GM12878 (cell line): ENCODE results near the gene TEX2. TPM values are rescaled to one million over a fixed set of nuclear protein-coding genes. Genes with fewer than 3 reads are reported as not detected.

Source experiments
- ATAC-seq: fragments of 200-7000 bp; cut with Tn5 transposase; 3 replicates; pipeline ENCODE4 v1.9.1; 2020; ENCODE audit warnings: mild to moderate bottlenecking, moderate library complexity
- BruUV-seq: library from RNA; stranded (reverse); fragments of 400-500 nt; replicated peaks from 2 replicates; lab custom pipeline; 2021; lab: Mats Ljungman, UMichigan
- CTCF ChIA-PET: fragments of 300-600 bp; sonication (Branson Sonifier 250); formaldehyde crosslinking; extraction: SDS; loops from one replicate; lab custom pipeline; 2021; ENCODE audit warnings: inconsistent platforms; lab: Yijun Ruan, JAX
- POLR2A ChIA-PET: fragments of 350-600 bp; formaldehyde crosslinking; extraction: SDS; loops from one replicate; lab custom pipeline; 2021; ENCODE audit warnings: inconsistent platforms; lab: Charles Lee
- RAD21 ChIA-PET: fragments of 300-600 bp; sonication (Branson Sonifier 250); formaldehyde crosslinking; loops from one replicate; lab custom pipeline; 2023; ENCODE audit warnings: antibody characterized with exemption; ENCODE audit not compliant: unreplicated experiment; lab: Charles Lee
- SMC1A ChIA-PET: fragments of 300-600 bp; sonication (Branson Sonifier 250); formaldehyde crosslinking; loops from one replicate; lab custom pipeline; 2023; ENCODE audit not compliant: unreplicated experiment, uncharacterized antibody; lab: Charles Lee
- DNase-seq: peaks from one replicate; pipeline ENCODE4 v3.0.0-alpha.2; 2011; ENCODE audit warnings: low read depth, low spot score
- FAIRE-seq: peaks from 3 replicates; lab custom pipeline; 2011; peaks lifted over from hg19 to GRCh38; lab: Jason Lieb, UNC
- H2AFZ ChIP-seq: 2 replicates; pipeline ENCODE4 v1.6.0; 2011; ENCODE audit warnings: low read depth, low read length, control low read depth; ENCODE audit not compliant: control insufficient read depth
- H3K27ac ChIP-seq: 2 replicates; pipeline ENCODE4 v1.5.1; 2011; ENCODE audit warnings: control low read depth; ENCODE audit not compliant: control insufficient read depth, insufficient read depth
- H3K27me3 ChIP-seq, 2 experiments: replicated peaks in 1 of 2; 2 replicates each; pipeline versions ENCODE4 v1.6.0 to v1.6.1; 2011; ENCODE audit warnings: low read length in 1 of 2; ENCODE audit not compliant: control insufficient read depth in 2 of 2, insufficient read depth in 2 of 2
- H3K36me3 ChIP-seq, 2 experiments: 2 replicates each; pipeline ENCODE4 v1.5.1; 2011; ENCODE audit warnings: low read length in 1 of 2; ENCODE audit not compliant: control insufficient read depth in 2 of 2, insufficient read depth in 2 of 2
- H3K4me1 ChIP-seq: 2 replicates; pipeline ENCODE4 v1.6.1; 2011; ENCODE audit warnings: mild to moderate bottlenecking, low read length, moderate library complexity, mixed read lengths; ENCODE audit not compliant: control insufficient read depth, insufficient read depth
- H3K4me2 ChIP-seq: 2 replicates; pipeline ENCODE4 v1.6.0; 2011; ENCODE audit warnings: control low read depth; ENCODE audit not compliant: control insufficient read depth, insufficient read depth
- H3K4me3 ChIP-seq: fragments of 200-600 bp; sonication (generic); 2 replicates; pipeline ENCODE4 v1.5.1; 2016
- H3K79me2 ChIP-seq: 2 replicates; pipeline ENCODE4 v1.6.0; 2011; ENCODE audit warnings: low read length; ENCODE audit not compliant: control insufficient read depth, insufficient read depth
- H3K9ac ChIP-seq: 2 replicates; pipeline ENCODE4 v1.8.0; 2011; ENCODE audit warnings: low read length, control low read depth, mixed read lengths; ENCODE audit not compliant: control insufficient read depth, insufficient read depth
- H3K9me3 ChIP-seq: replicated peaks from 3 replicates; pipeline ENCODE4 v1.5.1; 2011; ENCODE audit warnings: mild to moderate bottlenecking, low read length; ENCODE audit not compliant: control insufficient read depth, insufficient read depth
- H4K20me1 ChIP-seq: 2 replicates; pipeline ENCODE4 v1.6.0; 2011; ENCODE audit not compliant: control insufficient read depth, insufficient read depth
- CHD4 ChIP-seq: fragments of 200-600 bp; sonication (generic); IDR thresholded peaks from 2 replicates; pipeline ENCODE4 v1.6.1; 2016; ENCODE audit warnings: mild to moderate bottlenecking
- MTA2 ChIP-seq: fragments of 450-650 bp; IDR thresholded peaks from 2 replicates; pipeline ENCODE4 v1.6.1; 2016; ENCODE audit warnings: low read depth, mild to moderate bottlenecking, moderate library complexity
- SIN3A ChIP-seq: IDR thresholded peaks from 2 replicates; pipeline ENCODE4 v1.6.1; 2012; ENCODE audit warnings: low read depth, low read length, improper control_type of control experiment
- WGBS: methylation state at CpG from one replicate; pipeline ENCODE4 v1.1.6; 2016; ENCODE audit warnings: low lambda C conversion rate; ENCODE audit not compliant: insufficient replicate concordance, insufficient coverage; ENCODE audit errors: missing lambda C conversion rate; 5-methylcytosine and 5-hydroxymethylcytosine counted together
- in situ Hi-C: fragments of 300-500 bp; cut with MboI; formaldehyde crosslinking; loops from 9 replicates; pipeline ENCODE4 v1.14.3; 2018; ENCODE audit warnings: mixed read lengths
- intact Hi-C: fragments of 100-400 bp; cut with micrococcal nuclease; formaldehyde crosslinking; loops from one replicate; pipeline ENCODE4 v1.14.2; 2022; ENCODE audit not compliant: unreplicated experiment
- polyA plus RNA-seq, 11 experiments: library from polyadenylated mRNA; depleted of rRNA in 4 of 11; unstranded in 6 of 11; stranded (reverse) in 5 of 11; fragments of >200 nt; fragmentation: Nextera tagmentation in 4 of 11; fragmentation: Illumina TruSeq in 1 of 11; extraction: Ambion mirVana in 4 of 11; extraction: Trizol in 1 of 11; gene quantifications; 1 replicate in 1 of 11; 2 replicates in 10 of 11; pipeline versions ENCODE4 v1.2.1 to v1.2.3, GENCODE V29; 2011 to 2016; ENCODE audit warnings: inconsistent platforms in 2 of 11, missing spikeins in 2 of 11, low read depth in 1 of 11
- total RNA-seq, 4 experiments: library from RNA; depleted of rRNA in 3 of 4; stranded (reverse); fragments of >200 nt in 3 of 4; fragmentation: Illumina TruSeq in 1 of 4; extraction: Trizol in 1 of 4; gene quantifications; 2 replicates each; pipeline versions ENCODE4 v1.2.1 to v1.2.3, GENCODE V29; 2013 to 2021
- TF ChIP-seq, protein P1 (sequence below): fragments of 450-650 bp; formaldehyde crosslinking; IDR thresholded peaks from 2 replicates; pipeline ENCODE4 v1.5.0; 2022; ENCODE audit warnings: mild to moderate bottlenecking, missing genetic modification characterization

The TEX2 gene
- total and polyA plus RNA-seq, 10 of the 15 experiments (the other 5 are each of a cell fraction or from before 2014, with no cell fraction given), result 3.8 to 19.9 (median 15.8) TPM

DNA sequence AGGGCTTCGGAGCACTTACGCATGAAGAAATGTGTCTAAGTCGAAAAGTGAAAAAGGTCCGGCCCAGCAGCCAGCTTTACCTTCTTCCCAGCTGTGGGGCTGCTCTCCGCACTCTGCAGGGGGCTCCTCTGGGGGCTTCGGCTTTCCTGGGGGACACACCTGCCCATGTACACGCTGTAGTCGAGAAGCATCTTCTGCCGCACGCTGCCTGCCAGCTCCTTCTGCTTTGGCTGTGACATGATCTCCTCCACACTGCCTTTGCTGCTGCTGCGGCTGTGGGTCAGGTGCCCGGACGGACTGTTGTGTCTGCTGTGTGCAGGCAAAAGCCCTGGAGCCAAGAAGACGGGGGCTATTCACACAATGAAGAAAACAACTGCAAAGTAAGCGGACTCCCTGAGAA, 75.0 kb downstream of the TEX2 start:
- no peaks in the 10 kb centered on the region for H3K4me1 ChIP-seq
- H3K36me3 ChIP-seq, result peaks cover 0 to 1% of the 10 kb centered on the region in 2 experiments; a peak in 2 of 4 replicates
- H3K9ac ChIP-seq, result no peak overlapping the region
- no peak for TF ChIP-seq SIN3A
- no peak for TF ChIP-seq MTA2
- no peak for TF ChIP-seq CHD4
- TF ChIP-seq, protein P1, sequence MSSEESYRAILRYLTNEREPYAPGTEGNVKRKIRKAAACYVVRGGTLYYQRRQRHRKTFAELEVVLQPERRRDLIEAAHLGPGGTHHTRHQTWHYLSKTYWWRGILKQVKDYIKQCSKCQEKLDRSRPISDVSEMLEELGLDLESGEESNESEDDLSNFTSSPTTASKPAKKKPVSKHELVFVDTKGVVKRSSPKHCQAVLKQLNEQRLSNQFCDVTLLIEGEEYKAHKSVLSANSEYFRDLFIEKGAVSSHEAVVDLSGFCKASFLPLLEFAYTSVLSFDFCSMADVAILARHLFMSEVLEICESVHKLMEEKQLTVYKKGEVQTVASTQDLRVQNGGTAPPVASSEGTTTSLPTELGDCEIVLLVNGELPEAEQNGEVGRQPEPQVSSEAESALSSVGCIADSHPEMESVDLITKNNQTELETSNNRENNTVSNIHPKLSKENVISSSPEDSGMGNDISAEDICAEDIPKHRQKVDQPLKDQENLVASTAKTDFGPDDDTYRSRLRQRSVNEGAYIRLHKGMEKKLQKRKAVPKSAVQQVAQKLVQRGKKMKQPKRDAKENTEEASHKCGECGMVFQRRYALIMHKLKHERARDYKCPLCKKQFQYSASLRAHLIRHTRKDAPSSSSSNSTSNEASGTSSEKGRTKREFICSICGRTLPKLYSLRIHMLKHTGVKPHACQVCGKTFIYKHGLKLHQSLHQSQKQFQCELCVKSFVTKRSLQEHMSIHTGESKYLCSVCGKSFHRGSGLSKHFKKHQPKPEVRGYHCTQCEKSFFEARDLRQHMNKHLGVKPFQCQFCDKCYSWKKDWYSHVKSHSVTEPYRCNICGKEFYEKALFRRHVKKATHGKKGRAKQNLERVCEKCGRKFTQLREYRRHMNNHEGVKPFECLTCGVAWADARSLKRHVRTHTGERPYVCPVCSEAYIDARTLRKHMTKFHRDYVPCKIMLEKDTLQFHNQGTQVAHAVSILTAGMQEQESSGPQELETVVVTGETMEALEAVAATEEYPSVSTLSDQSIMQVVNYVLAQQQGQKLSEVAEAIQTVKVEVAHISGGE (CRISPR knock-in tag), result no peak
- DNase-seq (no peak), FAIRE-seq (no peak), ATAC-seq (no peak)
- CTCF ChIA-PET, result no interaction called here
- no peaks in the 10 kb centered on the region for H3K79me2 ChIP-seq
- intact Hi-C loops, result no loop called here
- no peaks in the 10 kb centered on the region for H3K9me3 ChIP-seq
- H2AFZ ChIP-seq, result no peak overlapping the region
- no peaks in the 10 kb centered on the region for H4K20me1 ChIP-seq
- no TSS peak for BruUV-seq
- H3K4me2 ChIP-seq, result no peak overlapping the region
- RAD21 ChIA-PET, result no interaction called here
- 97% methylated on average over 15 of the region's 15 CpGs for WGBS
- in situ Hi-C loops, result no loop called here
- H3K4me3 ChIP-seq, result no peak overlapping the region
- POLR2A ChIA-PET, result no interaction called here
- no peaks in the 10 kb centered on the region for H3K27me3 ChIP-seq
- SMC1A ChIA-PET, result no interaction called here
- H3K27ac ChIP-seq, result no peak overlapping the region
